HepG2 (cell line): Measurements from ENCODE around the gene CXCL17. TPM values are rescaled to one million over a fixed set of nuclear protein-coding genes. Genes with fewer than 3 reads are reported as not detected.

Experiments
- ATAC-seq: fragments of 200-7000 bp; cut with Tn5 transposase; 3 replicates; pipeline ENCODE4 v1.9.1; 2020; ENCODE audit warnings: mild to moderate bottlenecking, moderate library complexity
- BruUV-seq: library from RNA; stranded (reverse); fragments of 400-500 nt; replicated peaks from 2 replicates; lab custom pipeline; 2021; lab: Mats Ljungman, UMichigan
- CTCF ChIA-PET: fragments of 300-600 bp; formaldehyde crosslinking; extraction: SDS; loops from one replicate; lab custom pipeline; 2021; ENCODE audit warnings: low total read pairs, inconsistent platforms, low intra/inter-chr PET ratio; lab: Yijun Ruan, JAX
- POLR2A ChIA-PET: fragments of 350-600 bp; sonication (Branson Sonifier 250); formaldehyde crosslinking; loops from one replicate; lab custom pipeline; 2020; ENCODE audit warnings: antibody characterized with exemption, inconsistent platforms; lab: Yijun Ruan, JAX
- DNase-seq: peaks from one replicate; pipeline ENCODE4 v3.0.0-alpha.2; 2015; ENCODE audit warnings: low spot score
- FAIRE-seq: peaks from 3 replicates; lab custom pipeline; 2011; peaks lifted over from hg19 to GRCh38; lab: Jason Lieb, UNC
- H2AFZ ChIP-seq: one replicate; pipeline ENCODE4 v1.6.1; 2011; ENCODE audit warnings: low read length, inconsistent platforms
- H3K27ac ChIP-seq: fragments of 300-600 bp; 3 replicates; pipeline ENCODE4 v1.8.0; 2011; ENCODE audit warnings: mixed run types, mild to moderate bottlenecking, mixed read lengths, low read length, inconsistent platforms; ENCODE audit not compliant: insufficient read depth; ENCODE audit errors: extremely low read length
- H3K27me3 ChIP-seq, 2 experiments: fragments of 200-600 bp in 1 of 2; 2 replicates in 1 of 2; 3 replicates in 1 of 2; pipeline versions ENCODE4 v1.6.0 to v1.8.0; 2011; ENCODE audit warnings: low read length in 2 of 2, mild to moderate bottlenecking in 2 of 2, moderate library complexity in 2 of 2, inconsistent platforms in 1 of 2; ENCODE audit not compliant: insufficient read depth in 2 of 2, control insufficient read depth in 1 of 2
- H3K36me3 ChIP-seq, 2 experiments: fragments of 200-600 bp in 1 of 2; replicated peaks in 1 of 2; 2 replicates in 1 of 2; 3 replicates in 1 of 2; pipeline versions ENCODE4 v1.5.1 to v1.8.0; 2011; ENCODE audit warnings: low read length in 2 of 2, inconsistent platforms in 1 of 2; ENCODE audit not compliant: insufficient read depth in 2 of 2, control insufficient read depth in 1 of 2
- H3K4me1 ChIP-seq: 2 replicates; pipeline ENCODE4 v1.5.1; 2012; ENCODE audit warnings: low read length, inconsistent platforms; ENCODE audit not compliant: insufficient read depth
- H3K4me2 ChIP-seq: 2 replicates; pipeline ENCODE4 v1.6.0; 2011; ENCODE audit warnings: low read depth, low read length, inconsistent platforms
- H3K4me3 ChIP-seq, 3 experiments: fragments of 200-600 bp in 1 of 3; sonication (generic), shearing (Covaris generic) in 1 of 3; replicated peaks in 1 of 3; 2 replicates each; pipeline ENCODE4 v1.5.1; 2011 to 2016; ENCODE audit warnings: low read length in 3 of 3, inconsistent platforms in 2 of 3, low read depth in 2 of 3, mild to moderate bottlenecking in 2 of 3, control low read depth in 1 of 3, mixed read lengths in 1 of 3; ENCODE audit not compliant: insufficient read depth in 1 of 3
- H3K79me2 ChIP-seq: one replicate; pipeline ENCODE4 v1.6.1; 2011; ENCODE audit warnings: low read length, inconsistent platforms; ENCODE audit not compliant: insufficient read depth
- H3K9ac ChIP-seq: 2 replicates; pipeline ENCODE4 v1.6.0; 2011; ENCODE audit warnings: mild to moderate bottlenecking, low read depth, low read length, inconsistent platforms; ENCODE audit not compliant: insufficient read depth
- H3K9me3 ChIP-seq: 2 replicates; pipeline ENCODE4 v1.5.1; 2012; ENCODE audit warnings: mild to moderate bottlenecking, low read length
- H4K20me1 ChIP-seq: 2 replicates; pipeline ENCODE4 v1.6.0; 2011; ENCODE audit warnings: inconsistent platforms, mild to moderate bottlenecking, low read length, moderate library complexity; ENCODE audit not compliant: insufficient read depth
- BRD4 ChIP-seq: sonication (generic); formaldehyde crosslinking; IDR thresholded peaks from 2 replicates; pipeline ENCODE4 v1.4.0; 2020; ENCODE audit warnings: missing genetic modification reagents
- FOXA1 ChIP-seq, 2 experiments: fragments of 450-650 bp in 1 of 2; sonication (generic) in 1 of 2; formaldehyde crosslinking in 1 of 2; IDR thresholded peaks; 2 replicates each; pipeline versions ENCODE4 v1.4.0 to v1.6.1; 2016 to 2020; ENCODE audit warnings: missing genetic modification reagents in 1 of 2
- FOXJ3 ChIP-seq: sonication (generic); formaldehyde crosslinking; IDR thresholded peaks from 2 replicates; pipeline ENCODE4 v1.4.0; 2020; ENCODE audit warnings: missing genetic modification reagents, mild to moderate bottlenecking, borderline replicate concordance
- HES4 ChIP-seq: sonication (generic); formaldehyde crosslinking; IDR thresholded peaks from 2 replicates; pipeline ENCODE4 v1.9.0; 2021; ENCODE audit warnings: mild to moderate bottlenecking, missing genetic modification reagents, borderline replicate concordance
- MAFF ChIP-seq: IDR thresholded peaks from 2 replicates; pipeline ENCODE4 v1.6.1; 2011; ENCODE audit warnings: low read depth, low read length, improper control_type of control experiment
- POGK ChIP-seq: sonication (generic); formaldehyde crosslinking; conservative IDR thresholded peaks from 2 replicates; pipeline ENCODE4 v1.8.0; 2022; ENCODE audit warnings: mild to moderate bottlenecking, moderate library complexity, missing genetic modification reagents
- SALL2 ChIP-seq: sonication (generic); formaldehyde crosslinking; IDR thresholded peaks from 2 replicates; pipeline ENCODE4 v1.8.1; 2023; ENCODE audit warnings: mild to moderate bottlenecking, missing genetic modification reagents, inconsistent platforms
- ZNF232 ChIP-seq: sonication (generic); formaldehyde crosslinking; IDR thresholded peaks from 2 replicates; pipeline ENCODE4 v1.4.0; 2020; ENCODE audit warnings: missing genetic modification reagents, borderline replicate concordance
- ZNF34 ChIP-seq: sonication (generic); formaldehyde crosslinking; IDR thresholded peaks from 2 replicates; pipeline ENCODE4 v1.4.0; 2020; ENCODE audit warnings: mild to moderate bottlenecking, missing genetic modification reagents, borderline replicate concordance
- WGBS: methylation state at CpG from one replicate; pipeline ENCODE4 v1.1.6; 2017; ENCODE audit warnings: low lambda C conversion rate; 5-methylcytosine and 5-hydroxymethylcytosine counted together
- in situ Hi-C: cut with HindIII; loops from 2 replicates; pipeline ENCODE4 v1.10.0; 2017; ENCODE audit warnings: low pct_unique_long_range_greater_than_20kb; ENCODE audit not compliant: extremely low pct_ligation_motif_present
- intact Hi-C: fragments of 100-400 bp; cut with micrococcal nuclease; formaldehyde crosslinking; loops from one replicate; pipeline ENCODE4 v1.10.0; 2022; ENCODE audit not compliant: unreplicated experiment
- polyA plus RNA-seq, 8 experiments: library from polyadenylated mRNA; depleted of rRNA in 3 of 8; stranded (reverse) in 7 of 8; unstranded in 1 of 8; fragments of >200 nt; fragmentation: Illumina TruSeq in 4 of 8; extraction: Trizol in 4 of 8; gene quantifications; 2 replicates each; pipeline versions ENCODE4 v1.2.1 to v1.2.3, GENCODE V29; 2011 to 2016; ENCODE audit warnings: low read depth in 4 of 8, missing spikeins in 1 of 8, mixed read lengths in 1 of 8; ENCODE audit not compliant: insufficient read depth in 1 of 8
- total RNA-seq, 5 experiments: library from RNA; depleted of rRNA; stranded (reverse); fragments of >200 nt; fragmentation: Illumina TruSeq; extraction: Trizol; gene quantifications; 2 replicates each; pipeline ENCODE4 v1.2.3, GENCODE V29; 2016; ENCODE audit warnings: low read depth in 1 of 5

Gene CXCL17
- total and polyA plus RNA-seq, 2 of the 13 experiments (the other 11 are each of a cell fraction or from before 2014, with no cell fraction given) = 0.12 TPM; not detected in 1

DNA sequence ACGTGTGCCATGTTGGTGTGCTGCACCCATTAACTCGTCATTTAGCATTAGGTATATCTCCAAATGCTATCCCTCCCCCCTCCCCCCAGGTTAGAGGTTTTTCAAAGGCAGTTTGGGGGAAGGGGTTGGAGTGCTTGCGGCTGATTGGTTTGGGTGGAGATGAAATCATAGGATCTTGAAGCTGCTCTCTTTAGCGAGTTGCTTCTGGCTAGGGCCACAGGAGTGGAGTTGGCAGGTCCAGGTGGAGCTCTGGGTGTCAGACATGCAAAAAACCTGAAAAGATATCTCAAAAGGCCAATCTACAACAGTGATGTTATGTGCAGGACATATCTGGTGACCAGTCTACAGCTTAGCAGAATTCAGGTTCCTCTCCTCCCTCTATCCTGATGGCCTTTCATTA is 32.6 kb upstream of the CXCL17 start (continued):
- no peak for TF ChIP-seq POGK (CRISPR knock-in tag)
- no peak for TF ChIP-seq BRD4 (CRISPR knock-in tag)
- no peak for TF ChIP-seq ZNF232
- no peak for TF ChIP-seq MAFF

GRCh38 chr19:42474743-42475142 is 32.0 kb upstream of the CXCL17 start:
- CTCF ChIA-PET = no interaction called here
- no TSS peak for BruUV-seq
- 86% methylated on average over 4 of the region's 4 CpGs for WGBS
- POLR2A ChIA-PET = interaction anchor here (1.5 kb wide), 1 partner anchor 23 kb away, joined by 7 read pairs; no protein-coding TSS in a partner anchor
- Histone ChIP-seq H3K79me2 (no peaks in the 10 kb centered on the region), H3K27me3 (no peaks in the 10 kb centered on the region), H4K20me1 (no peaks in the 10 kb centered on the region), H3K9me3 (no peaks in the 10 kb centered on the region), H3K4me1 (peaks cover 51% of the 10 kb centered on the region), H3K9ac (no peak overlapping the region), H3K4me3 (no peak overlapping the region), H3K27ac (no peak overlapping the region), H3K36me3 (no peaks in the 10 kb centered on the region), H2AFZ (no peak overlapping the region), H3K4me2 (no peak overlapping the region)
- in situ Hi-C loops (no loop called here), intact Hi-C loops (no loop called here)
- ATAC-seq (no peak), FAIRE-seq (no peak), DNase-seq (no peak)
- no peak for TF ChIP-seq HES4 (CRISPR knock-in tag)
- TF ChIP-seq SALL2 = no peak
- TF ChIP-seq ZNF34 (CRISPR knock-in tag) = no peak
- no peak for TF ChIP-seq FOXJ3 (CRISPR knock-in tag)
- no peak for TF ChIP-seq FOXA1 (IDR thresholded peaks at IDR 0.05)
- no peak for TF ChIP-seq FOXA1 (CRISPR knock-in tag; IDR thresholded peaks at IDR 0.05)
